Caco-2 (cell line): ENCODE data around the gene ZNF335. TPM values are rescaled to one million over a fixed set of nuclear protein-coding genes. Genes with fewer than 3 reads are reported as not detected.

Experiments used
- BruUV-seq: library from RNA; stranded (reverse); fragments of 400-500 nt; replicated peaks from 2 replicates; lab custom pipeline; 2021; lab: Mats Ljungman, UMichigan
- CTCF ChIA-PET: fragments of 300-600 bp; sonication (Branson Sonifier 250); formaldehyde crosslinking; loops from one replicate; lab custom pipeline; 2022; ENCODE audit warnings: antibody characterized with exemption; lab: Charles Lee
- POLR2A ChIA-PET: fragments of 300-600 bp; sonication (Branson Sonifier 250); formaldehyde crosslinking; loops from one replicate; lab custom pipeline; 2022; ENCODE audit warnings: antibody characterized with exemption; lab: Charles Lee
- DNase-seq, 2 experiments: peaks; one replicate each; pipeline versions ENCODE4 v3.0.0 to v3.0.0-alpha.2; 2020 to 2022
- H3K27me3 ChIP-seq: replicated peaks from 2 replicates; pipeline ENCODE4 v1.6.0; 2011; ENCODE audit warnings: low read length; ENCODE audit not compliant: control insufficient read depth, insufficient read depth
- H3K36me3 ChIP-seq: 2 replicates; pipeline ENCODE4 v1.5.1; 2011; ENCODE audit warnings: low read length; ENCODE audit not compliant: control insufficient read depth, insufficient read depth
- H3K4me1 ChIP-seq: fragments of 250-450 bp; sonication (Bioruptor Pico); 2 replicates; pipeline ENCODE4 v1.5.1; 2020; ENCODE audit warnings: mild to moderate bottlenecking
- H3K4me3 ChIP-seq: 2 replicates; pipeline ENCODE4 v1.5.1; 2011; ENCODE audit warnings: low read depth, mild to moderate bottlenecking, control low read depth, low read length
- H3K9me3 ChIP-seq: fragments of 250-450 bp; sonication (Bioruptor Pico); 2 replicates; pipeline ENCODE4 v1.5.1; 2020; ENCODE audit warnings: mild to moderate bottlenecking, moderate library complexity
- H3K27ac Mint-ChIP-seq: one replicate; pipeline ENCODE4 v1.8.0; 2022; ENCODE audit warnings: mixed read lengths; ENCODE audit not compliant: unreplicated experiment
- H3K27me3 Mint-ChIP-seq: one replicate; pipeline ENCODE4 v1.8.0; 2022; ENCODE audit warnings: mixed read lengths; ENCODE audit not compliant: insufficient read depth, unreplicated experiment
- H3K36me3 Mint-ChIP-seq: one replicate; pipeline ENCODE4 v1.8.0; 2022; ENCODE audit warnings: mild to moderate bottlenecking, mixed read lengths; ENCODE audit not compliant: insufficient read depth, unreplicated experiment
- H3K4me1 Mint-ChIP-seq: one replicate; pipeline ENCODE4 v1.8.0; 2022; ENCODE audit warnings: low read depth, mixed read lengths; ENCODE audit not compliant: unreplicated experiment
- H3K4me3 Mint-ChIP-seq: one replicate; pipeline ENCODE4 v1.8.0; 2022; ENCODE audit warnings: mild to moderate bottlenecking, moderate library complexity, mixed read lengths; ENCODE audit not compliant: unreplicated experiment
- H3K9me3 Mint-ChIP-seq: one replicate; pipeline ENCODE4 v1.8.0; 2022; ENCODE audit warnings: mixed read lengths; ENCODE audit not compliant: unreplicated experiment
- CTCF ChIP-seq, 2 experiments: fragments of 200-600 bp in 1 of 2; IDR thresholded peaks; 1 replicate in 1 of 2; 2 replicates in 1 of 2; pipeline versions ENCODE4 v1.5.1 to v1.8.0; 2011 to 2022; ENCODE audit warnings: antibody characterized with exemption in 1 of 2, control low read depth in 1 of 2, inconsistent platforms in 1 of 2, low read depth in 1 of 2, low read length in 1 of 2, mild to moderate bottlenecking in 1 of 2, moderate library complexity in 1 of 2; ENCODE audit not compliant: insufficient read depth in 1 of 2, severe bottlenecking in 1 of 2, unreplicated experiment in 1 of 2
- intact Hi-C: fragments of 100-400 bp; cut with micrococcal nuclease; formaldehyde crosslinking; loops from one replicate; pipeline ENCODE4 v1.10.0; 2022; ENCODE audit not compliant: unreplicated experiment
- total RNA-seq: library from RNA; stranded (reverse); gene quantifications from 2 replicates; pipeline ENCODE4 v1.2.3, GENCODE V29; 2022

ZNF335 gene
- total RNA-seq, 1 experiment from 2014 or later: 35.1 TPM

DNA sequence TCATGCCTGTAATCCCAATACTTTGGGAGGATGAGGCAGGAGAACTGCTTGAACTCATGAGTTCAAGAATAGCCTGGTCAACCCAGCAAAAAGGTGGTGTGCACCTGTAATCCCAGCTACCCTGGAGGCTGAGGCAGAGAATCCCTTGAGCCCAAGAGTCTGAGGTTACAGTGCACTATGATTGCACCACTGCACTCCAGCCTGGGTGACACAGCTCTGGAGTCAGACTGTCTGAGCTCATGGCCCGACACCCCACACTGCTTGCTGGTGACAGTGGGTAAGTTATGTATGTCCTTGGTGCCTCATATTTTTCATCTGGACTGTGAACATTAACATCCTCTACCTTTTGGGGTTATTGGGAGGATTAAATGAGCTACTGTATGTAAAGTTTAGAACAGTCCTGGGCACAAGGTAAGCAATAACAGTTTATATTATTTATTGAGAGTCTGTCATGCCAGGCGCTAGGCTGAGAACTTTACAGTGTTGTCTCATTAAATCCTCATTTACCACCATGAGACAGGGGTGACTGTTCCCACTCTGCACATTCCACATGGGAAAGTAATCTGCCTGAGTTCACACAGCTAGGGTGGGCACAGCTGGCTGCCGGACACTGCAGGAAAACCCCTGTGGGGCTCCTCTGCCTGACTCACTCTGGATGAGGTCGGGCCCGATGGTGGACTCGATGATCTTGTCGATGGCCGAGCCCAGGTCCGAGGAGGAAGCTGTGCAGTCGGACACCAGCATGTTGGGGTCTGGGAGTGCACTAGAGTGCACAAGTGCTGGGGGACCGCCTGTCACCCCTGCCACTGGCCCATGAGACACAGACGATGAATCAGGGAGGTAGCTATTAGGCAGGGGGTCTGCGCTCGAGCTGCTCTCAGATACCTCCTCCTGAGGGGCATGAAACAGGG is 2.9 kb downstream of the ZNF335 start:
- Histone ChIP-seq H3K36me3 (peaks cover 11% of the 10 kb centered on the region), H3K4me1 (peaks cover 7% of the 10 kb centered on the region; the same call in 1 of the 2 replicates), H3K9me3 (no peaks in the 10 kb centered on the region), H3K27me3 (no peaks in the 10 kb centered on the region), H3K4me3 (no peak overlapping the region)
- Mint-ChIP-seq H3K9me3 (no peaks in the 10 kb centered on the region), H3K27me3 (no peaks in the 10 kb centered on the region), H3K4me1 (peaks cover 13% of the 10 kb centered on the region), H3K4me3 (no peak overlapping the region), H3K36me3 (peaks cover 57% of the 10 kb centered on the region), H3K27ac (no peak overlapping the region)
- BruUV-seq: no TSS peak
- ChIA-PET POLR2A (interaction anchor here (1.0 to 2.9 kb wide), 3 partner anchors 34 to 153 kb away, joined by 3 to 14 read pairs (median 10); partner anchors contain the start of genes PCIF1 and ZSWIM1), CTCF (interaction anchor here (0.8 to 5.5 kb wide), 23 partner anchors 9 to 198 kb away, joined by 3 to 63 read pairs (median 5); partner anchors contain the start of genes PCIF1 and ZSWIM1)
- DNase-seq: peak in 1 of 2 experiments; percentile 51
- intact Hi-C loops: no loop called here
- TF ChIP-seq CTCF (IDR thresholded peaks at IDR 0.05; ENCODE audit: insufficient read depth in 1 of 2, low read depth in 1 of 2, low read length in 1 of 2, severe bottlenecking in 1 of 2, unreplicated experiment in 1 of 2): no peak

- ChIA-PET POLR2A (no interaction called here), CTCF (interaction anchor here (1.9 to 5.5 kb wide), 3 partner anchors 19 to 99 kb away, joined by 7 to 63 read pairs (median 17); partner anchors contain the start of gene PCIF1)
- Mint-ChIP-seq H3K27me3 (no peaks in the 10 kb centered on the region), H3K9me3 (no peaks in the 10 kb centered on the region), H3K4me3 (no peak overlapping the region), H3K4me1 (peaks cover 13% of the 10 kb centered on the region), H3K27ac (no peak overlapping the region), H3K36me3 (peaks cover 63% of the 10 kb centered on the region)
- BruUV-seq: no TSS peak
- intact Hi-C loops: no loop called here
- Histone ChIP-seq H3K36me3 (peaks cover 13% of the 10 kb centered on the region), H3K27me3 (no peaks in the 10 kb centered on the region), H3K4me1 (peaks cover 7% of the 10 kb centered on the region; the same call in 1 of the 2 replicates), H3K4me3 (no peak overlapping the region), H3K9me3 (no peaks in the 10 kb centered on the region)
- DNase-seq: peak in 1 of 2 experiments; percentile 45
- TF ChIP-seq CTCF (IDR thresholded peaks at IDR 0.05; ENCODE audit: insufficient read depth in 1 of 2, low read depth in 1 of 2, low read length in 1 of 2, severe bottlenecking in 1 of 2, unreplicated experiment in 1 of 2): no peak
Measured at GRCh38 chr20:45968081-45968671, 3.8 kb downstream of the ZNF335 start.

DNA sequence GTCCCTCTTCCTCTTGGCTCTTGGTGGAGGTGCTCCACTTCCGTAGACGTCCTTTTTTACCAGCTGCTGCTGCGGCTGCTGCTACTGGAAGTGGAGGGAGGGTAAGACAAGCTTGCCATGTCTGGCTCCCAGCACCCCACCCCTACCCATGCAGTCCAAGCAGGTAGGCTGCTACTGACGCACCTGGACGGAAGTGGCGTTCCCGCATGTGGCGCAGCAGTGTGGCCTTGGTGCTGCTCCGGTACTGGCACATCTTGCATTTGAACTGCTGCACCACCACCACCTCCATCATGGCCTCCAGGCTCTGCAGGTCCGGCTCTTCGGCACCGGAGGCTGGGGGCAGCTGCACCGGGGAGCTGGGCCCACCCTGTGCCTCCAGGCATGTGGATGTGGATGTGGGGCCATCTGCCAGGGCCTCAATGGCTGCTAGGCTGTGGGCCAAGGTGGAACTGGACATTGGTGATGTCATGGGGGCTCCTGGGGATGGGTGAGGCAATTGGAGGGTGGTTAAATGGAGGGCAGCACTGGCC is 4.4 kb downstream of the ZNF335 start:
- BruUV-seq: no TSS peak
- H3K4me3 ChIP-seq: no peak overlapping the region
- POLR2A ChIA-PET: no interaction called here
- H3K4me1 ChIP-seq: peaks cover 7% of the 10 kb centered on the region; the same call in 1 of the 2 replicates
- peaks cover 13% of the 10 kb centered on the region for H3K36me3 ChIP-seq
- H3K4me3 Mint-ChIP-seq: no peak overlapping the region
- H3K9me3 Mint-ChIP-seq: no peaks in the 10 kb centered on the region
- intact Hi-C loops: no loop called here
- no peak for TF ChIP-seq CTCF (IDR thresholded peaks at IDR 0.05; ENCODE audit: insufficient read depth in 1 of 2, low read depth in 1 of 2, low read length in 1 of 2, severe bottlenecking in 1 of 2, unreplicated experiment in 1 of 2)
- no peaks in the 10 kb centered on the region for H3K27me3 ChIP-seq
- no peak overlapping the region for H3K27ac Mint-ChIP-seq
- no peaks in the 10 kb centered on the region for H3K9me3 ChIP-seq
- peaks cover 67% of the 10 kb centered on the region for H3K36me3 Mint-ChIP-seq
- peaks cover 11% of the 10 kb centered on the region for H3K4me1 Mint-ChIP-seq
- DNase-seq: peak in 1 of 2 experiments; percentile 46
- H3K27me3 Mint-ChIP-seq: no peaks in the 10 kb centered on the region
- CTCF ChIA-PET: no interaction called here
